Spleen (tissue), 7 donors: ENCODE measurements around the gene OXLD1.

ENCODE experiments used
- POLR2A ChIP-seq, 3 donors: fragments of 450-650 bp; IDR thresholded peaks; one replicate each; pipeline ENCODE4 v1.5.1; 2017; ENCODE audit warnings: antibody characterized with exemption in 3 of 3, mild to moderate bottlenecking in 1 of 3
- TF ChIP-seq, protein P1 (sequence below), 11 experiments: fragments of 200-600 bp in 7 of 11; fragments of 450-650 bp in 4 of 11; sonication (generic) in 4 of 11; IDR thresholded peaks in 8 of 11; conservative IDR thresholded peaks in 3 of 11; 1 replicate in 7 of 11; 2 replicates in 4 of 11; pipeline versions ENCODE4 v1.4.0 to v1.8.0; 2016 to 2021; ENCODE audit warnings: antibody characterized with exemption in 11 of 11, inconsistent platforms in 4 of 11, mild to moderate bottlenecking in 1 of 11
- donor health status: DM: no; HTN: no; CAD: no; lungs with moderate emphysema.
- donor health status: DM: no; HTN: no; CAD: no.
- donor health status: DM: no; HTN: no; CAD: no.

DNA sequence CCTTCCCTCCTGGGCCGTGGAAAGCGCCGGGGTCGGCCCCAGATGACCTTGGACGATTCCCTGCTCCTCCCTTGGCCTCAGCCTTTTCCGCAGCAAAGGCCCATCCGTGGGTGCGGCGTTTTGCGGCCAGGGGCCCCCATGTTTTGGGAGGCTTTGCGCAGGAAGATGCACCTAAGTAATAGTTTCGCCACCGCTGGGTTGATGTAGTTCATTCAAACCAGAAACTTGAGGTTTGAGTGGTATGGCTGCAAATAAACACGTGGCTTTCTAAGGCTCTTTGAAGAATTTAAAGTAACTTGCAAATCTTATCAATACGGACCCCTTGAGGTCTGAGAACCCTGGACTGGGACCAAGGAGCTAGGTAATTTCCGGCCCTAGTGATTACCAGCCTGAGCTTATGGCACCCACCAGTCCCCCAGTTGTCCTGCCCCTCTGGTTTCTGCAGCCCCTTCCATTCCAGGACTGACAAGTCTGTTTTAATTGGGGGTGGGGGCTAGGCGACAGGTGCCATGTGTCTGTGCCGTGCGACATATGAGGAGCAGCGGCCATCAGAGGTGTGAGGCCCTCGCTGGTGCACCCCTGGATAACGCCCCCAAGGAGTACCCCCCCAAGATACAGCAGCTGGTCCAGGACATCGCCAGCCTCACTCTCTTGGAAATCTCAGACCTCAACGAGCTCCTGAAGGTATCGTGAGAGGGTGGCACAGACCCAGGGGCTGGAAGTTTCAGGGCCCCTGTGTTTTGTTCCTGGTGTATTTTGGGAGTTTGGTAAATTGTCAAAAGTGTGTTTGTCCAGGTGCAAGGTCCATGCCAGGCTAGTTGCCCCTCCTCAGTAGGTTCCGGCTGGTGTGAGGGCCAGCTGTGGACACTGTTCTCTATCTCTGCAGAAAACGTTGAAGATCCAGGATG, 37.6 kb upstream of the OXLD1 start:
- TF ChIP-seq, protein P1, sequence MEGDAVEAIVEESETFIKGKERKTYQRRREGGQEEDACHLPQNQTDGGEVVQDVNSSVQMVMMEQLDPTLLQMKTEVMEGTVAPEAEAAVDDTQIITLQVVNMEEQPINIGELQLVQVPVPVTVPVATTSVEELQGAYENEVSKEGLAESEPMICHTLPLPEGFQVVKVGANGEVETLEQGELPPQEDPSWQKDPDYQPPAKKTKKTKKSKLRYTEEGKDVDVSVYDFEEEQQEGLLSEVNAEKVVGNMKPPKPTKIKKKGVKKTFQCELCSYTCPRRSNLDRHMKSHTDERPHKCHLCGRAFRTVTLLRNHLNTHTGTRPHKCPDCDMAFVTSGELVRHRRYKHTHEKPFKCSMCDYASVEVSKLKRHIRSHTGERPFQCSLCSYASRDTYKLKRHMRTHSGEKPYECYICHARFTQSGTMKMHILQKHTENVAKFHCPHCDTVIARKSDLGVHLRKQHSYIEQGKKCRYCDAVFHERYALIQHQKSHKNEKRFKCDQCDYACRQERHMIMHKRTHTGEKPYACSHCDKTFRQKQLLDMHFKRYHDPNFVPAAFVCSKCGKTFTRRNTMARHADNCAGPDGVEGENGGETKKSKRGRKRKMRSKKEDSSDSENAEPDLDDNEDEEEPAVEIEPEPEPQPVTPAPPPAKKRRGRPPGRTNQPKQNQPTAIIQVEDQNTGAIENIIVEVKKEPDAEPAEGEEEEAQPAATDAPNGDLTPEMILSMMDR (IDR thresholded peaks at IDR 0.05 in 8 of 11, conservative IDR thresholded peaks at IDR 0.05 in 3 of 11): no peak
- no peak for TF ChIP-seq POLR2A (IDR thresholded peaks at IDR 0.05)
